T-helper 1 cell treated with Interleukin-12 subunit alpha and Interleukin-12 subunit beta and Interleukin-4 antibody, amounts not matched to agents 30 μg/mL and 1 μg/mL, for 36 hours (primary cell): ENCODE results near the gene TSPOAP1.
A peak's percentile ranks its signal among the peaks of the same experiment; 100 is the strongest.

Experiments used
- H3K27ac Mint-ChIP-seq: one replicate; pipeline ENCODE4 v1.8.0; 2021; ENCODE audit warnings: mild to moderate bottlenecking, mixed read lengths
- H3K27me3 Mint-ChIP-seq: one replicate; pipeline ENCODE4 v1.8.0; 2021; ENCODE audit warnings: low read depth, mixed read lengths
- H3K36me3 Mint-ChIP-seq: one replicate; pipeline ENCODE4 v1.8.0; 2021; ENCODE audit warnings: low read depth, mixed read lengths
- H3K4me1 Mint-ChIP-seq: one replicate; pipeline ENCODE4 v1.8.0; 2021; ENCODE audit warnings: low read depth, mixed read lengths
- H3K4me3 Mint-ChIP-seq: one replicate; pipeline ENCODE4 v1.8.0; 2021; ENCODE audit warnings: mild to moderate bottlenecking, moderate library complexity, mixed read lengths
- H3K9me3 Mint-ChIP-seq: one replicate; pipeline ENCODE4 v1.8.0; 2021; ENCODE audit warnings: mixed read lengths

TSPOAP1 gene

GRCh38 chr17:58282442-58282841 is 46.2 kb downstream of the TSPOAP1 start:
- Mint-ChIP-seq H3K36me3 (no peaks in the 10 kb centered on the region), H3K4me1 (peaks cover 5% of the 10 kb centered on the region), H3K27me3 (peaks cover 29% of the 10 kb centered on the region), H3K4me3 (no peak overlapping the region), H3K9me3 (no peaks in the 10 kb centered on the region), H3K27ac (no peak overlapping the region)

GRCh38 chr17:58281511-58282011 is 47.0 kb downstream of the TSPOAP1 start:
- H3K36me3 Mint-ChIP-seq, result no peaks in the 10 kb centered on the region
- peaks cover 5% of the 10 kb centered on the region for H3K4me1 Mint-ChIP-seq
- no peak overlapping the region for H3K4me3 Mint-ChIP-seq
- no peak overlapping the region for H3K27ac Mint-ChIP-seq
- peaks cover 29% of the 10 kb centered on the region for H3K27me3 Mint-ChIP-seq
- no peaks in the 10 kb centered on the region for H3K9me3 Mint-ChIP-seq

- no peak within 1 kb of the TSS for H3K27ac Mint-ChIP-seq
- H3K4me3 Mint-ChIP-seq, result no peak within 1 kb of the TSS
- peaks cover 5% of the 10 kb centered on the region for H3K4me1 Mint-ChIP-seq
- no peaks in the 10 kb centered on the region for H3K9me3 Mint-ChIP-seq
- H3K36me3 Mint-ChIP-seq, result no peaks in the 10 kb centered on the region
- H3K27me3 Mint-ChIP-seq, result peaks cover 29% of the 10 kb centered on the region
These were observed 47.9 kb downstream of the TSPOAP1 start, which contains the start of gene MPO for GRCh38 chr17:58280480-58281217. Gene MPO, minus strand, starts transcription at chr17:58280935. Its CDS starts 177 bp downstream, at chr17:58280758.

GRCh38 chr17:58279736-58280479 is 48.7 kb downstream of the TSPOAP1 start:
- Mint-ChIP-seq H3K4me3 (no peak overlapping the region), H3K27ac (no peak overlapping the region), H3K4me1 (peaks cover 5% of the 10 kb centered on the region), H3K36me3 (no peaks in the 10 kb centered on the region), H3K9me3 (no peaks in the 10 kb centered on the region), H3K27me3 (peaks cover 29% of the 10 kb centered on the region)

GRCh38 chr17:58279016-58279711 is 49.4 kb downstream of the TSPOAP1 start:
- Mint-ChIP-seq H3K36me3 (no peaks in the 10 kb centered on the region), H3K27ac (no peak overlapping the region), H3K9me3 (no peaks in the 10 kb centered on the region), H3K4me1 (peaks cover 5% of the 10 kb centered on the region), H3K4me3 (no peak overlapping the region), H3K27me3 (peaks cover 31% of the 10 kb centered on the region)

- no peak overlapping the region for H3K4me3 Mint-ChIP-seq
- no peak overlapping the region for H3K27ac Mint-ChIP-seq
- no peaks in the 10 kb centered on the region for H3K36me3 Mint-ChIP-seq
- H3K9me3 Mint-ChIP-seq, result no peaks in the 10 kb centered on the region
- H3K27me3 Mint-ChIP-seq, result peaks cover 36% of the 10 kb centered on the region
- H3K4me1 Mint-ChIP-seq, result peaks cover 5% of the 10 kb centered on the region
These were observed 50.0 kb downstream of the TSPOAP1 start for GRCh38 chr17:58278661-58279015.

GRCh38 chr17:58277802-58278595 is 50.6 kb downstream of the TSPOAP1 start:
- Mint-ChIP-seq H3K4me1 (peaks cover 5% of the 10 kb centered on the region), H3K9me3 (no peaks in the 10 kb centered on the region), H3K4me3 (no peak overlapping the region), H3K27me3 (peaks cover 36% of the 10 kb centered on the region), H3K36me3 (no peaks in the 10 kb centered on the region), H3K27ac (no peak overlapping the region)

- Mint-ChIP-seq H3K27me3 (peaks cover 36% of the 10 kb centered on the region), H3K4me1 (peaks cover 5% of the 10 kb centered on the region), H3K9me3 (no peaks in the 10 kb centered on the region), H3K36me3 (no peaks in the 10 kb centered on the region), H3K27ac (no peak overlapping the region), H3K4me3 (no peak overlapping the region)
These were observed 51.3 kb downstream of the TSPOAP1 start for GRCh38 chr17:58277107-58277801.

- Mint-ChIP-seq H3K27ac (no peak overlapping the region), H3K36me3 (no peaks in the 10 kb centered on the region), H3K9me3 (no peaks in the 10 kb centered on the region), H3K27me3 (peaks cover 36% of the 10 kb centered on the region), H3K4me3 (no peak overlapping the region), H3K4me1 (peaks cover 5% of the 10 kb centered on the region)
These were observed 52.2 kb downstream of the TSPOAP1 start for GRCh38 chr17:58276423-58276822.

- Mint-ChIP-seq H3K27me3 (peaks cover 27% of the 10 kb centered on the region), H3K4me3 (no peak overlapping the region), H3K4me1 (peaks cover 5% of the 10 kb centered on the region), H3K9me3 (no peaks in the 10 kb centered on the region), H3K27ac (no peak overlapping the region), H3K36me3 (no peaks in the 10 kb centered on the region)
These were observed 53.2 kb downstream of the TSPOAP1 start for GRCh38 chr17:58275417-58275816.

GRCh38 chr17:58273453-58274104 is 55.0 kb downstream of the TSPOAP1 start:
- no peaks in the 10 kb centered on the region for H3K36me3 Mint-ChIP-seq
- H3K27me3 Mint-ChIP-seq, result peaks cover 14% of the 10 kb centered on the region
- H3K4me1 Mint-ChIP-seq, result no peaks in the 10 kb centered on the region
- H3K4me3 Mint-ChIP-seq, result no peak overlapping the region
- no peak overlapping the region for H3K27ac Mint-ChIP-seq
- H3K9me3 Mint-ChIP-seq, result no peaks in the 10 kb centered on the region

GRCh38 chr17:58272367-58273280 is 56.0 kb downstream of the TSPOAP1 start:
- H3K36me3 Mint-ChIP-seq, result no peaks in the 10 kb centered on the region
- H3K4me3 Mint-ChIP-seq, result no peak overlapping the region
- H3K9me3 Mint-ChIP-seq, result no peaks in the 10 kb centered on the region
- H3K4me1 Mint-ChIP-seq, result no peaks in the 10 kb centered on the region
- H3K27ac Mint-ChIP-seq, result peak overlapping the region; percentile 12
- peaks cover 9% of the 10 kb centered on the region for H3K27me3 Mint-ChIP-seq
